ENCODE results near the gene ANKRD31.
"Not testable (repeated sequence)": the region's sequence is repeated elsewhere in the genome, so short reads cannot be mapped to it uniquely, and the experiment has no call there.

GRCh38 chr5:75270605-75271004 lies 33.9 kb upstream of the ANKRD31 start:
- not testable (repeated sequence) for TF ChIP-seq CTCF, POLR2A (IDR thresholded peaks at IDR 0.05)
